Liver (tissue), 9 donors: ENCODE measurements around the gene GIPR. TPM values are rescaled to one million over a fixed set of nuclear protein-coding genes. Genes with fewer than 3 reads are reported as not detected.

Source experiments
- DNase-seq: peaks from one replicate; pipeline ENCODE4 v3.0.0-alpha.2; 2017; ENCODE audit warnings: low spot score
- H3K27ac ChIP-seq, 2 donors: one replicate each; pipeline ENCODE4 v1.7.0; 2013; ENCODE audit warnings: inconsistent platforms in 2 of 2, low read length in 2 of 2, control low read depth in 1 of 2, low read depth in 1 of 2, mild to moderate bottlenecking in 1 of 2
- H3K27me3 ChIP-seq, 4 donors: one replicate each; pipeline versions ENCODE4 v1.6.1 to v1.7.0; 2013; ENCODE audit warnings: low read length in 3 of 4, inconsistent platforms in 1 of 4, mild to moderate bottlenecking in 1 of 4, moderate library complexity in 1 of 4; ENCODE audit not compliant: control insufficient read depth in 4 of 4, insufficient read depth in 4 of 4
- H3K36me3 ChIP-seq, 4 donors: one replicate each; pipeline versions ENCODE4 v1.6.1 to v1.7.0; 2013; ENCODE audit warnings: low read length in 3 of 4, mild to moderate bottlenecking in 3 of 4, low read depth in 1 of 4, moderate library complexity in 1 of 4; ENCODE audit not compliant: control insufficient read depth in 4 of 4, insufficient read depth in 3 of 4
- H3K4me1 ChIP-seq, 4 donors: one replicate each; pipeline versions ENCODE4 v1.6.1 to v1.7.0; 2013; ENCODE audit warnings: low read length in 3 of 4, mild to moderate bottlenecking in 3 of 4, moderate library complexity in 1 of 4; ENCODE audit not compliant: control insufficient read depth in 4 of 4, insufficient read depth in 4 of 4
- H3K4me3 ChIP-seq, 3 donors: one replicate each; pipeline versions ENCODE4 v1.6.1 to v1.7.0; 2013; ENCODE audit warnings: low read length in 3 of 3, control low read depth in 1 of 3, low read depth in 1 of 3, mild to moderate bottlenecking in 1 of 3
- H3K9ac ChIP-seq, 2 donors: one replicate each; pipeline ENCODE4 v1.7.0; 2013; ENCODE audit warnings: low read length in 2 of 2, mild to moderate bottlenecking in 2 of 2, moderate library complexity in 2 of 2, control low read depth in 1 of 2, low read depth in 1 of 2
- H3K9me3 ChIP-seq, 4 donors: one replicate each; pipeline versions ENCODE4 v1.6.1 to v1.7.0; 2013; ENCODE audit warnings: low read length in 3 of 4; ENCODE audit not compliant: control insufficient read depth in 4 of 4
- ATF3 ChIP-seq: IDR thresholded peaks from 2 replicates; pipeline ENCODE4 v1.6.1; 2016; ENCODE audit warnings: antibody characterized with exemption
- CTCF ChIP-seq: fragments of 150-350 bp; IDR thresholded peaks from 2 replicates; pipeline ENCODE4 v1.5.1; 2017; ENCODE audit warnings: improper control_type of control experiment, low read depth, low read length; ENCODE audit not compliant: missing input control
- FOXA1 ChIP-seq: IDR thresholded peaks from 2 replicates; pipeline ENCODE4 v1.6.1; 2016; ENCODE audit warnings: antibody characterized with exemption
- GABPA ChIP-seq, 2 donors: IDR thresholded peaks in 1 of 2; conservative IDR thresholded peaks in 1 of 2; 2 replicates each; pipeline ENCODE4 v1.6.1; 2016; ENCODE audit warnings: antibody characterized with exemption in 2 of 2, mild to moderate bottlenecking in 1 of 2, moderate library complexity in 1 of 2
- HNF4A ChIP-seq, 2 donors: conservative IDR thresholded peaks; 2 replicates each; pipeline ENCODE4 v1.6.1; 2016; ENCODE audit warnings: antibody characterized with exemption in 2 of 2, mild to moderate bottlenecking in 2 of 2
- HNF4G ChIP-seq: IDR thresholded peaks from 2 replicates; pipeline ENCODE4 v1.6.1; 2016; ENCODE audit warnings: antibody characterized with exemption
- NR2F2 ChIP-seq: IDR thresholded peaks from 2 replicates; pipeline ENCODE4 v1.6.1; 2016; ENCODE audit warnings: antibody characterized with exemption
- RAD21 ChIP-seq, 2 donors: IDR thresholded peaks; 2 replicates each; pipeline ENCODE4 v1.6.1; 2016; ENCODE audit warnings: antibody characterized with exemption in 2 of 2, mild to moderate bottlenecking in 2 of 2
- REST ChIP-seq: IDR thresholded peaks from 2 replicates; pipeline ENCODE4 v1.6.1; 2016; ENCODE audit warnings: antibody characterized with exemption, mild to moderate bottlenecking
- SP1 ChIP-seq: IDR thresholded peaks from 2 replicates; pipeline ENCODE4 v1.6.1; 2018; ENCODE audit warnings: antibody characterized with exemption, mild to moderate bottlenecking
- TAF1 ChIP-seq: conservative IDR thresholded peaks from 2 replicates; pipeline ENCODE4 v1.6.1; 2016; ENCODE audit warnings: antibody characterized with exemption, mild to moderate bottlenecking
- YY1 ChIP-seq: IDR thresholded peaks from 2 replicates; pipeline ENCODE4 v1.6.1; 2016; ENCODE audit warnings: antibody characterized with exemption, mild to moderate bottlenecking
- ZBTB33 ChIP-seq: IDR thresholded peaks from 2 replicates; pipeline ENCODE4 v1.6.1; 2016; ENCODE audit warnings: antibody characterized with exemption
- WGBS: extraction: QIAGEN DNeasy Blood & Tissue Kit; methylation state at CpG from one replicate; pipeline ENCODE4 v1.1.7; 2013; 5-methylcytosine and 5-hydroxymethylcytosine counted together
- polyA plus RNA-seq, 2 donors: library from polyadenylated mRNA; stranded (reverse) in 1 of 2; unstranded in 1 of 2; fragments of 200-250 nt in 1 of 2; fragments of >200 nt in 1 of 2; fragmentation: Nextera tagmentation in 1 of 2; extraction: Ambion mirVana in 1 of 2; gene quantifications; one replicate each; pipeline versions ENCODE4 v1.2.1 to v1.2.3, GENCODE V29; 2013 to 2015
- total RNA-seq, 2 donors: library from RNA; depleted of rRNA; stranded (reverse); fragments of >200 nt; gene quantifications; one replicate each; pipeline ENCODE4 v1.2.3, GENCODE V29; 2014
- donor health status: healthy.
- donor health status: healthy.
- donor health status: healthy.
- donor health status: healthy.
- donor health status: healthy.

Gene GIPR
- total and polyA plus RNA-seq, 4 donors, result 0.05 to 0.50 (median 0.07) TPM

GRCh38 chr19:45629704-45630103 lies 38.3 kb upstream of the GIPR start:
- H3K9ac ChIP-seq, result no peak overlapping the region
- WGBS, result 89% methylated on average over 4 of the region's 4 CpGs
- no peak overlapping the region for H3K27ac ChIP-seq
- no peaks in the 10 kb centered on the region for H3K9me3 ChIP-seq
- peaks cover 0 to 9% (median 4%) of the 10 kb centered on the region in 4 donors for H3K36me3 ChIP-seq
- TF ChIP-seq HNF4G, result no peak
- no peak for TF ChIP-seq ZBTB33
- TF ChIP-seq RAD21 (IDR thresholded peaks at IDR 0.05), result no peak
- TF ChIP-seq TAF1, result no peak
- no peak for TF ChIP-seq SP1
- no peaks in the 10 kb centered on the region for H3K4me1 ChIP-seq
- no peak for DNase-seq
- H3K4me3 ChIP-seq, result no peak overlapping the region
- no peaks in the 10 kb centered on the region for H3K27me3 ChIP-seq

- Histone ChIP-seq H3K4me1 (no peaks in the 10 kb centered on the region), H3K27me3 (no peaks in the 10 kb centered on the region), H3K4me3 (no peak overlapping the region), H3K36me3 (peaks cover 0 to 7% (median 3%) of the 10 kb centered on the region in 4 donors), H3K9me3 (no peaks in the 10 kb centered on the region), H3K9ac (no peak overlapping the region), H3K27ac (no peak overlapping the region)
- 88% methylated on average over 2 of the region's 2 CpGs for WGBS
- TF ChIP-seq REST (no peak), NR2F2 (no peak), YY1 (no peak), GABPA (IDR thresholded peaks at IDR 0.05 in 1 of 2, conservative IDR thresholded peaks at IDR 0.05 in 1 of 2) (no peak), HNF4G (no peak), FOXA1 (no peak), TAF1 (no peak), RAD21 (IDR thresholded peaks at IDR 0.05) (no peak), CTCF (no peak), ATF3 (no peak), HNF4A (conservative IDR thresholded peaks at IDR 0.05) (no peak)
- no peak for DNase-seq
These were observed 37.6 kb upstream of the GIPR start for GRCh38 chr19:45630463-45630862.
